GM21737 (cell line): Measurements from ENCODE around the gene SLC52A1.
A peak's percentile ranks its signal among the peaks of the same experiment; 100 is the strongest.
"Not testable (repeated sequence)": the region's sequence is repeated elsewhere in the genome, so short reads cannot be mapped to it uniquely, and the experiment has no call there.

Experiments used
- ATAC-seq: cut with Tn5 transposase; IDR thresholded peaks from one replicate; pipeline ENCODE4 v1.9.1; 2021; ENCODE audit warnings: mild to moderate bottlenecking, moderate library complexity; ENCODE audit not compliant: unreplicated experiment

SLC52A1 gene

GRCh38 chr17:5031365-5032082 lies 3.7 kb downstream of the SLC52A1 start:
- ATAC-seq = peak; percentile 63

GRCh38 chr17:5030168-5030567 lies 5.1 kb downstream of the SLC52A1 start:
- ATAC-seq = not testable (repeated sequence)

GRCh38 chr17:5027916-5028315 lies 7.3 kb downstream of the SLC52A1 start:
- ATAC-seq = no peak

GRCh38 chr17:5027299-5027698 lies 7.9 kb downstream of the SLC52A1 start:
- no peak for ATAC-seq

GRCh38 chr17:5024604-5025003 lies 10.6 kb downstream of the SLC52A1 start:
- ATAC-seq = no peak

GRCh38 chr17:5023588-5024147 lies 11.6 kb downstream of the SLC52A1 start:
- ATAC-seq = no peak

GRCh38 chr17:5022171-5022711 lies 13.0 kb downstream of the SLC52A1 start:
- ATAC-seq = no peak

GRCh38 chr17:5020502-5021023 lies 14.7 kb downstream of the SLC52A1 start:
- no peak for ATAC-seq

- ATAC-seq = no peak
These were observed 15.7 kb downstream of the SLC52A1 start for GRCh38 chr17:5019475-5019956.

GRCh38 chr17:5014357-5014756 lies 20.9 kb downstream of the SLC52A1 start:
- ATAC-seq = no peak

GRCh38 chr17:5011928-5012327 lies 23.3 kb downstream of the SLC52A1 start:
- ATAC-seq = no peak

GRCh38 chr17:5003214-5003867 lies 31.9 kb downstream of the SLC52A1 start:
- no peak for ATAC-seq

- no peak for ATAC-seq
These were observed 33.0 kb downstream of the SLC52A1 start for GRCh38 chr17:5002121-5002788.

- no peak for ATAC-seq
These were observed 35.0 kb downstream of the SLC52A1 start for GRCh38 chr17:5000237-5000639.

GRCh38 chr17:4999430-5000093 lies 35.7 kb downstream of the SLC52A1 start:
- ATAC-seq = no peak

GRCh38 chr17:4998732-4999429 lies 36.3 kb downstream of the SLC52A1 start:
- ATAC-seq = no peak

GRCh38 chr17:4998027-4998731 lies 37.0 kb downstream of the SLC52A1 start:
- ATAC-seq = no peak

GRCh38 chr17:4997302-4998026 lies 37.8 kb downstream of the SLC52A1 start, which contains the start of the genes INCA1 and KIF1C:
Gene INCA1 (minus strand): TSS chr17:4997522. CDS start chr17:4994437, 3,085 bp downstream.
Gene KIF1C (plus strand): TSS chr17:4997950. CDS start chr17:5000247, 2,297 bp downstream.
- ATAC-seq = peak; percentile 74
